Inflammatory macrophage treated with lipopolysaccharide for 4 hours (primary cell): ENCODE measurements around the gene ANGPTL3.
"Not testable (repeated sequence)": the region's sequence is repeated elsewhere in the genome, so short reads cannot be mapped to it uniquely, and the experiment has no call there.

Experiments
- DNase-seq: peaks from one replicate; pipeline ENCODE4 v3.0.0-alpha.2; 2020

The ANGPTL3 gene, protein sequence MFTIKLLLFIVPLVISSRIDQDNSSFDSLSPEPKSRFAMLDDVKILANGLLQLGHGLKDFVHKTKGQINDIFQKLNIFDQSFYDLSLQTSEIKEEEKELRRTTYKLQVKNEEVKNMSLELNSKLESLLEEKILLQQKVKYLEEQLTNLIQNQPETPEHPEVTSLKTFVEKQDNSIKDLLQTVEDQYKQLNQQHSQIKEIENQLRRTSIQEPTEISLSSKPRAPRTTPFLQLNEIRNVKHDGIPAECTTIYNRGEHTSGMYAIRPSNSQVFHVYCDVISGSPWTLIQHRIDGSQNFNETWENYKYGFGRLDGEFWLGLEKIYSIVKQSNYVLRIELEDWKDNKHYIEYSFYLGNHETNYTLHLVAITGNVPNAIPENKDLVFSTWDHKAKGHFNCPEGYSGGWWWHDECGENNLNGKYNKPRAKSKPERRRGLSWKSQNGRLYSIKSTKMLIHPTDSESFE

DNA sequence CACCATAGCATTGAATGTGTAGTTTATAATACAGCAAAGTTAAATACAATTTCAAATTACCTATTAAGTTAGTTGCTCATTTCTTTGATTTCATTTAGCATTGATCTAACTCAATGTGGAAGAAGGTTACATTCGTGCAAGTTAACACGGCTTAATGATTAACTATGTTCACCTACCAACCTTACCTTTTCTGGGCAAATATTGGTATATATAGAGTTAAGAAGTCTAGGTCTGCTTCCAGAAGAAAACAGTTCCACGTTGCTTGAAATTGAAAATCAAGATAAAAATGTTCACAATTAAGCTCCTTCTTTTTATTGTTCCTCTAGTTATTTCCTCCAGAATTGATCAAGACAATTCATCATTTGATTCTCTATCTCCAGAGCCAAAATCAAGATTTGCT lies at the start of gene ANGPTL3:
Gene ANGPTL3, plus strand, starts transcription at position 240 of the 400 bp plus-strand sequence. Its CDS starts 47 bp downstream, at position 287.
- DNase-seq: no peak

GRCh38 chr1:62561306-62561705 lies 36.0 kb upstream of the ANGPTL3 start:
- no peak for DNase-seq

- DNase-seq: not testable (repeated sequence)
These were observed 30.1 kb upstream of the ANGPTL3 start for GRCh38 chr1:62567182-62567581.

- DNase-seq: peak; percentile 30
These were observed 29.4 kb upstream of the ANGPTL3 start for GRCh38 chr1:62567926-62568325.

- DNase-seq: not testable (repeated sequence)
These were observed 25.8 kb upstream of the ANGPTL3 start for GRCh38 chr1:62571517-62571916.

DNA sequence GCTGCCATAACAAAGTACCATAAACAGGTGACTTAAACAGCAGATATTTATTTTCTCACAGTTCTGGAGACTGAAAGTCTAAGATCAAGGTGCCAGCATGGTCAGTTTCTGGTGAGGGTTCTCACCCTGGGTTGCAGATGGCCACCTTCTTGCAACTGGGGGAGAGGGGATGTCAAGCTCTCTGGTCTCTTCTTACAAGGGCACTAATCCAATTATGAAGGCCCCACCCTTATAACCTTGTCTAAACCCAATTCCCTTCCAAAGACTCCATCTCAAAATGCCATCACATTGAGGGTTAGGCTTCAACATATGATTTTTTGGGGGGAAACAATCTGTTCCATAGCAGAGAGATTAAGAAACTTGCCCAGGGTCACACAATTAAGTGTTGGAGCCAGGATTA lies 24.8 kb upstream of the ANGPTL3 start:
- DNase-seq: no peak

DNA sequence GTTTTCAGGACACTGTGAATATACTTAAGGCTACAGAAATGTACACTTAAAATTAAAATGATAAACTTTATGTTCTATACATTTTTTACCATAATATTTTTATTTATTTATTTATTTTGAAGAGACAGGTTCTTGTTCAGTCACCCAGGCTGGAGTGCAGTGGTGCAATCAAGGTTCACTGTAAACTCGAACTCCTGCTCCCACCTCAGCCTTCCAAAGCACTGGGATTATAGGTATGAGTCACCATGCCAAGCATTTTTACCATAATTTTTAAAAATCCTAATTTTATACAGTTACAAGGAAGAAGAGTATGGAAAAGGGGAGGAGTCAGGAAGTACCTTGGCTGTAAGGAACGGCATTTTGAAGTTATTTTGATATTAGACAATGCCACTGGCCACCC lies 23.6 kb upstream of the ANGPTL3 start:
- DNase-seq: no peak

DNA sequence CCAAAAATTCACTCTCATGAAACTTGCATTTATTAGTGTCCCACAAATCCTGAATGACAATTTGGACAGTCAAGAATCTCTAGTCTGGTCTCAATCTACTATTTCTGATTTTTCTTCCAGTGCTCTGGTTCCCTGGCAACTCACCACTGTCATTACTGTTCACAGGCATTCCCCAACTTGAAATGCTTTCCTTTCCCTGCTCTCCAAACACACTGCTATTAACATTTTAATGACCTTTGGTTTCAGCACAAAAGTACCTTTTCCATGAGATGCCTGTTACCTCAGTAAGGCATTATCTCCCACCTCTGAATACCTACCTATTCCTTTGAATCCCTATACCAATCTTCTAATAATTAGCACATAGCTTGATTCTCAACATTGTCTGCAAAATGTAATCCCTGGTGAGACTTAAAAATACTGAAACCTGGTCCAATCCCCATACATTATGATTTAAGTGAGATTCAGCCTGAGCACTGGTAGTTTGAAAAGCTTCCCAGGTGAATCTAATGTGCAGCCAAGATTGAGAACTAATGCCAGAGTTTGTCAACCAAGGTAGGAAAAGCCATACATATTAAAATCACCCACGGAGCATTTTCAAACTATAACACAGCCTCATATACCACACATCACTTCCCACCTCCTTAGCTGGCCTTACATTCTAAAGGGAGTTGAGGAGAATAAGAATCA lies 11.7 kb upstream of the ANGPTL3 start:
- no peak for DNase-seq

DNA sequence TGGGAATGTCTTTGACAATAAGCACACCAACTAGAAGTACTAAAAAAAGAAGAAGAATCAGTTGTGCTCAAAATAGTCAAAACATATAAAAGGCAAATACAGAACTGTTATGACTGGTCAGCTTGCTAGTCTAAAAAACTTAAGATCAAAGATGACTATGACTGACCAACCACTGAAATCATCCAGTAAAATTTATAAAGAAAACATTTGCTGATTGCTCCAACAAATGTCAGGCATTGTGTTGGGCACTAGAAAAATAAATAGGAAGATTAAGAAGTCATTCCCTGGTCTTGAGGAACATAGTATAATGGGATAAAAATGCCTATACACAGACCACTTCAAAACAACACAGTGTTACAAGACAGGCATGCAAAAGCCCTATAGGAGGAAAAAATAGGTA lies 9.3 kb upstream of the ANGPTL3 start:
- DNase-seq: no peak

GRCh38 chr1:62589321-62589720 lies 8.0 kb upstream of the ANGPTL3 start:
- no peak for DNase-seq

GRCh38 chr1:62590255-62590969 lies 6.9 kb upstream of the ANGPTL3 start:
- DNase-seq: no peak

DNA sequence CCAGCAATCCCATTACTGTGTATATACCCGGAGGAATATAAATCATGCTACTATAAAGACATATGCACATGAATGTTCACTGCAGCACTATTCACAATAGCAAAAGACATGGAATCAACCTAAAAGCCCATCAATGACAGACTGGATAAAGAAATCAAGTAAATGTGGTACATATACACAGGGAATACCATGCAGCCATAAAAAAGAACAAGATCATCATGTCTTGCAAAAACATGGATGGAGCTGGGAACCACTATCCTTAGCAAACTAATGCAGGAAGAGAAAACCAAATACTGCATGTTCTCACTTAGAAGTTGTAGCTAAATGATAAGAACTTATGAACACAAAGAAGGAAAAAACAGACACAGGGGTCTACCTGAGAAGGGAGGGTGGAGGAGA lies 6.4 kb upstream of the ANGPTL3 start:
- no peak for DNase-seq

DNA sequence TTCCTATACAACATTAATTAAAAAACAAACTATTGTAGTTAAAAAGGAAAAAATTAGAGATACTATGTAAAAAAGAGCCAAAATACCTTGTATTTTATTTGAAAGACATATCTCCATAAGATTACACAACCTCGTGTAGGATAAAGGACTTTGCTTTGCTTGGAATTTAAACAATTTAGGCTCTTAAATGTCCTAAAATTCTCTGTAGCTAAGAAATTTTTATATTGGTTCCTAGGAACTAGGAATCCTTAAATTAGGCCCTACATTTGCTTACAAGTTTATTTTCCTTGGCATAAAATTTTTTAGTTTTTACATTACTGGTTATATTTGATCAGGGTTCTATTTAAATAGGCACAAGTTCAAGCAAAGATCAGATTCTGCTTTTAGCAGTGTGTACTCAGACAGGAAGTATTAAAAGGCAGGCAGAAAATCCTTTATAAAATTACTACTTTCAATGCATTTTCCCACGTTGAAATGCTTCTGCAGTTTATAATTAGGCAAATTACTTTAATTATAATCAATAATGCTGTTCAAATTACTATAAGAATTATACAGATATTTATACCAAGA lies 3.4 kb upstream of the ANGPTL3 start:
- no peak for DNase-seq

DNA sequence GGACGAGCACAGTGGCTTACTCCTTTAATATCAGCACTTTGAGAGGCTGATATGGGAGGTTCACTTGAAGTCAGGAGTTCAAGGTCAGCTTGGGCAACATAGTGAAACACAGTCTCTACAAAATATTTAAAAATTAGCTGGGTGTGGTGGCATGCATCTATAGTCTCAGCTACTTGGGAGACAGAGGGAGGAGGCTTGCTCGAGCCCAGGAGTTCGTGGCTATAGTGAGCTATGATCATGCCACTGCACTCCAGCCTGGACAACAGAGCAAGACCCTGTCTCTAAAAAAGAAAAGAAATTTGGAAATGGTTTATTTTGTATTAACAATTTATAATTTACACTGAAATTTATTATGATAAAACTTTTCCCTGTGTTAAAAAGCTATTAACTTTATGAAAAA lies 1.7 kb upstream of the ANGPTL3 start:
- no peak for DNase-seq

GRCh38 chr1:62599044-62599443 lies 1.7 kb downstream of the ANGPTL3 start:
- no peak for DNase-seq

- DNase-seq: no peak
These were observed 4.1 kb downstream of the ANGPTL3 start for GRCh38 chr1:62601457-62601856.

DNA sequence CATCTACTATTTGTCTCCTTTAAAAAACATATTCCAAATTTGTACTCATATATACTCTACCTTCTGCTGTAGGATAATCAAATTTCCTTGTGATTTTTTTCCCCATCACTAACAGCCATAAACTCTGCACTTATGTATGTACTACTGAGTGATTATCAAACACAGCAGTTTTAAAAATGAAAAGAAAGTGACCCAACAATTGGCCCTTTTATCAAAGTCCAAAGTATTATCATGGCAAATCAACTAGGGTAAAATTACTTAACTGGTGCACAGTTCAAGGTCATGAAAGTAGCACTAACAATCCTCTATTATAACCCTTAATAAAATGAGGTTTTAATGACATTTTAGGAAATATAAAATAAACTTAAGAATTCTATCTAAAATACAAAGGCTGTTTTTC lies 11.6 kb downstream of the ANGPTL3 start:
- DNase-seq: no peak

GRCh38 chr1:62610588-62610987 lies 13.3 kb downstream of the ANGPTL3 start:
- not testable (repeated sequence) for DNase-seq

GRCh38 chr1:62612770-62613169 lies 15.4 kb downstream of the ANGPTL3 start:
- no peak for DNase-seq

GRCh38 chr1:62613325-62613727 lies 16.0 kb downstream of the ANGPTL3 start:
- DNase-seq: no peak

GRCh38 chr1:62613890-62614289 lies 16.6 kb downstream of the ANGPTL3 start:
- DNase-seq: no peak

- peak; percentile 95 for DNase-seq
These were observed 24.6 kb downstream of the ANGPTL3 start for GRCh38 chr1:62621907-62622306.

- peak; percentile 36 for DNase-seq
These were observed 28.1 kb downstream of the ANGPTL3 start for GRCh38 chr1:62625415-62625814.
